Activated CD8-positive, alpha-beta memory T cell treated with anti-CD3 and anti-CD28 coated beads for 24 hours (primary cell): ENCODE data around the gene MUC21.
"Not testable (repeated sequence)": the region's sequence is repeated elsewhere in the genome, so short reads cannot be mapped to it uniquely, and the experiment has no call there.

Experiments used
- DNase-seq: peaks from one replicate; pipeline ENCODE4 v3.0.0-alpha.2; 2020

The MUC21 gene

DNA sequence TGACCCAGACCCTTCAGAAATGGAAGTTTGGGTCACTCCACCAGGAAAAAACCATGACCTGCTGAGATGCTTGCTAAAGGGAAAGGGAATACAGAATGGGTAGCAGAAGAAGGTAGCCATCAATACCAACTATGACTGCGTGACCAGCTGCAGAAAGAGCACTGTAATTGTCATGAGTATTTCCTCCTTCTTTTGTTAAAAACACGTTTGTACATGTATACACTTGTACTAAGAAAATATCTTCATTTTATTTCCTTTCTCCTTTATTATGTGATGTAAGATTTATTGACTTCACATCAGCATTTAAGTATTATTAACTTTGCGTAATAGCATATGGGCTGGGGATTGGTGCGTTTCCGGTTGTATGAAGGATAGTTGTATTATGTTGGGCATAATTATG is 12.6 kb upstream of the MUC21 start:
- no peak for DNase-seq

DNA sequence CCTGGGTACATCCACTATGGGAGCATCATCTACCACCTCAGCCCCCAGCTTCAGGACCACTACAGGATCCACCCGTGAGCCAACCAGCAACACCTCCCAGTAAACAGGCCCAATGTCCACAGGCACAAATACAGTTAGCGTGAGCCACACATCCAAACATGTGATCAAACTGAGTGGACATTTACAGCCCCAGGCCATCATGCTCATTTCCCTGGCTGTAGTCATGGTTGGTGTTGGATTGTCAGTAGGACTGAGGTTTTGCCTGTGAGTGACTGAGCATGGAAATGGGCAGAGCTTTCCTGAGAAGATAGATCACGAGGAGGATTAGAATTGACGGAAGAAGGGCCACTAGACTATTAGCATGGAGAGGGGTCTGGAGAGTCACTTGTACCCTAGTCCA is 10.7 kb upstream of the MUC21 start:
- DNase-seq = no peak

DNA sequence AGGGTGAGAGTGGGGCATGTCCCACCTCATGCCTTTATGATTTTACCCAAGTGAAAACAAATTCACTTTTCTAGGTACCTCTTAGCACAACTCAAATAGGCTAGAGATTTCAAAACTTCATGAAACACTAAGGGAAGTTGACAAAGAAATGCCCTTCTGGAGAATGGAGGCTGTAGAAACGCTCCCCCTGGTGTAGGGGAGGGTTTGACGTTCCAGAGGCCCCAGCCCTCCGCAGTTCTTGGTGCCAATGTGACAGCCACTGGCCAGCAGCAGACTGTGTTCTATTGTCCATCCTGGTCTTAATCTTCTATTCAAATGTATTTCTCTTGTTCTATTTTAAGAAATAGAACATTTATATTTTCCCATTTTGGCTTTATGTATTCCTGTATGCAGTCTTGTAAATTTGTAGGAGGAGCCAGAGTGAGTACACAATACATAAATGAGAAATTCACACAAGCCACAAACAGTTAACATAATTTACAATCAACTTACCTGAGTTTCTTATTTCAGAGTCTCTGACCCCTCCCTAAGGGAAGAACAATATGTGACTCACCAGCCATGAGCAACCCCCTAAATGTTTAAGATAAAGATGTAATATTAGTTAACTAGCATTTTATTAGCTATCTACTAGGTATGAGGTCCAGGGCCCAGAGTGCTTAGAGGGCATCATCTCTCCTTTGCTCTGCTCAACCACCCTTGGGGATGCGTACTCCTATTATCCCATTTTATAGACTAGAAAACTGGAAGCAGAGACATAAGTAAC is 8.8 kb upstream of the MUC21 start:
- DNase-seq = no peak

- no peak for DNase-seq
Observed at GRCh38 chr6:30979141-30979540, 4.4 kb upstream of the MUC21 start.

DNA sequence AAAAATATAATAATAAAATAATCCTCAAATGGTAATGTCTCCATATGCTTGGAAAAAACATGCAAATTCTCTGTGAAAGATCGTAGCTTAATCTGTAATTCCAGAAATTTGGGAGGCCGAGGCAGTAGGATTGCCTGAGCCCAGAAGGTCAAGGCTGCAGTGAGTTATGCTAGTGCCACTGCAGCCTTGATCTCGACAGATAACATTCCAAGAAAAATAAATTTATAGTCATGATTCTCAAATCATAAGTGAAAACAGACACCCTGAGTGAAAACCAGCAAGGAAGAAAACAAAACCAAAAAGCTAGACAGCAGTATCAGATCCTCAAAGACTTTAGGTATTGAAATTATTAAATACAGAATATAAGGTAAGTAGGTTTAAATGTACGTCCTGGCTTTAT is 3.8 kb upstream of the MUC21 start:
- DNase-seq = no peak

- no peak for DNase-seq
Observed at GRCh38 chr6:30981942-30982772, 1.4 kb upstream of the MUC21 start.

- DNase-seq = no peak
Observed at GRCh38 chr6:30985490-30985889, 2.0 kb downstream of the MUC21 start.

GRCh38 chr6:30987304-30987703 is 3.8 kb downstream of the MUC21 start:
- DNase-seq = no peak

GRCh38 chr6:30988209-30988825 is 4.8 kb downstream of the MUC21 start:
- DNase-seq = no peak

GRCh38 chr6:30990422-30991086 is 7.0 kb downstream of the MUC21 start:
- DNase-seq = no peak

GRCh38 chr6:30991891-30992290 is 8.4 kb downstream of the MUC21 start:
- DNase-seq = no peak

- DNase-seq = no peak
Observed at GRCh38 chr6:30997301-30997700, 13.8 kb downstream of the MUC21 start.

- no peak for DNase-seq
Observed at GRCh38 chr6:30998785-30999184, 15.3 kb downstream of the MUC21 start.

- DNase-seq = not testable (repeated sequence)
Observed at GRCh38 chr6:31000067-31000860, 16.7 kb downstream of the MUC21 start.

DNA sequence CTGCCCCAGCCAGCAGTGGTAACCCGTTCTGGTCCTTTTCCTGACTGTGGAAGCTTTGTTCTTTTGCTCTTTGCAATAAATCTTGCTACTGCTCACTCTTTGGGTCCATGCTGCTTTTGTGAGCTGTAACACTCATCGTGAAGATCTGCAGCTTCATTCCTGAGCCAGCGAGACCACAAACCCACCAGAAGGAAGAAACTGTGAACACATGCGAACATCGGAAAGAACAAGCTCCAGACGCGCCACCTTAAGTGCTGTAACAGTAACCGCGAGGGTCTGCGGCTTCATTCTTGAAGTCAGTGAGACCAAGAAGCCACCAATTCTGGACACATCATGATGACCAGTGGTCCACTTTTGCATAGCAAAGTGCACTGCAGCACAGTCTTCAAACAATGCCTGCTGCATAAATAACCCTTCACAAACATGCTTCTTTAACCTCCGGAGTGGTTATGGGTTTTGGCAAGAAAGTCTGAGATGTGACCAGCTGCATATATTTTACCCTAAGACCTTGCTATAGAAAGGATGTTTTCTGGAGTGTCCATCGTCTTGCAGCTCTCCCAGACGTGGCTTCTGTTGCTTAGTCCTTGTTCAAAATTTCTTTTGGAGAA is 17.9 kb downstream of the MUC21 start:
- peak; percentile 53 for DNase-seq

GRCh38 chr6:31002471-31002870 is 19.0 kb downstream of the MUC21 start:
- DNase-seq = no peak

GRCh38 chr6:31004794-31005193 is 21.3 kb downstream of the MUC21 start:
- no peak for DNase-seq

- DNase-seq = no peak
Observed at GRCh38 chr6:31005249-31006020, 21.9 kb downstream of the MUC21 start.

GRCh38 chr6:31007694-31008093 is 24.2 kb downstream of the MUC21 start:
- no peak for DNase-seq

GRCh38 chr6:31008165-31008564 is 24.6 kb downstream of the MUC21 start:
- no peak for DNase-seq

DNA sequence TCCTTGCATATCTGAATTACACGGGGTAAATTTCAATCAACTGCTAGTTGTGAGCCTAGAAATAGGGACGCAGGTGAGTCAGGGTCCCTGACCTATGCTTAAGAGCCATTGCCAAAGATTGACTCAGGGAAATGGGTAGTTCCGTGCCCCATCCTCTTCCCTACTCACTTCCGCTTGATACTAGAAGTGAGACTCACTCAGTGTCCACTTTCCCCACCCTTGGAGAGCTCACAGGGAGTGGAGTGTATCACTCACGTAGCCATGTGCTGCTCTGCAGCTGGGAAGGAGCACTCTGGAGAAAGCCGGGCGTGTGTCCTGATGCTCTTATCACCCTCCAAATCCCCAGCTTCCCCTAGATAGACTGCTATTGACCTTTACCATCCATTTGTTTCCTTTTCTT is 26.2 kb downstream of the MUC21 start:
- no peak for DNase-seq
